ENCODE measurements around the gene LRRC32. TPM values are rescaled to one million over a fixed set of nuclear protein-coding genes. Genes with fewer than 3 reads are reported as not detected.

The LRRC32 gene
- total RNA-seq, 1 experiment from 2014 or later, result 0.46 TPM

DNA sequence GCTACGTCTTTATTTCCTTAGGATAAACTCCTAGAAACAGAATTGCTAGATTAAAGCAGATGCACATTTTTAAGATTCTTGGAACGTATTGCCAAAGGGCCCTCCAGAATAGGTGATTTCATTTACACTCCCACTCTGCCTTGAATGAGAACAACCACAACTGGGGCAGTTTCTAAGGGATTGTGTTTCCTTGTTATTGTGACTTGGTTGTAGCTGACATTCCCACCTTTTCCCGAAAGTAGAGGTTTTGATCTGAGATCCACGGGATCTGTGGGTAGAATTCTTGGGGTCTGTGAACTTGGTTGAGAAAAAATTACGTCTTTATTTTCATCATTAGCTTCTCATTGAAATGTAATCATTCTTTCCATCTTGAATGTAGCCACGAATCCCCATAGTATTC lies 21.5 kb downstream of the LRRC32 start:
- TF ChIP-seq, protein P1, sequence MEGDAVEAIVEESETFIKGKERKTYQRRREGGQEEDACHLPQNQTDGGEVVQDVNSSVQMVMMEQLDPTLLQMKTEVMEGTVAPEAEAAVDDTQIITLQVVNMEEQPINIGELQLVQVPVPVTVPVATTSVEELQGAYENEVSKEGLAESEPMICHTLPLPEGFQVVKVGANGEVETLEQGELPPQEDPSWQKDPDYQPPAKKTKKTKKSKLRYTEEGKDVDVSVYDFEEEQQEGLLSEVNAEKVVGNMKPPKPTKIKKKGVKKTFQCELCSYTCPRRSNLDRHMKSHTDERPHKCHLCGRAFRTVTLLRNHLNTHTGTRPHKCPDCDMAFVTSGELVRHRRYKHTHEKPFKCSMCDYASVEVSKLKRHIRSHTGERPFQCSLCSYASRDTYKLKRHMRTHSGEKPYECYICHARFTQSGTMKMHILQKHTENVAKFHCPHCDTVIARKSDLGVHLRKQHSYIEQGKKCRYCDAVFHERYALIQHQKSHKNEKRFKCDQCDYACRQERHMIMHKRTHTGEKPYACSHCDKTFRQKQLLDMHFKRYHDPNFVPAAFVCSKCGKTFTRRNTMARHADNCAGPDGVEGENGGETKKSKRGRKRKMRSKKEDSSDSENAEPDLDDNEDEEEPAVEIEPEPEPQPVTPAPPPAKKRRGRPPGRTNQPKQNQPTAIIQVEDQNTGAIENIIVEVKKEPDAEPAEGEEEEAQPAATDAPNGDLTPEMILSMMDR (conservative IDR thresholded peaks at IDR 0.05), result no peak
- no peaks in the 10 kb centered on the region for H3K4me1 ChIP-seq (ENCODE audit: insufficient read depth, low read length)
- no peak overlapping the region for H3K23ac ChIP-seq (ENCODE audit: insufficient read length, low read depth, low read length)
- H3K14ac ChIP-seq (ENCODE audit: insufficient read depth, low read length), result no peak overlapping the region
- no peak overlapping the region for H3K27ac ChIP-seq (ENCODE audit: insufficient read length, low read depth, low read length)
- H4K20me1 ChIP-seq (ENCODE audit: control insufficient read depth, insufficient read depth, insufficient read length), result no peaks in the 10 kb centered on the region
- no peak overlapping the region for H2BK12ac ChIP-seq (ENCODE audit: insufficient read length, low read depth, low read length)
- H3K9me3 Mint-ChIP-seq, result peaks cover 10 to 11% of the 10 kb centered on the region in 2 experiments; a peak in 4 of 5 replicates
- no peak overlapping the region for H3K4me2 ChIP-seq (ENCODE audit: insufficient read depth, insufficient read length, low read length)
- no peak overlapping the region for H4K8ac ChIP-seq (replicated peaks; ENCODE audit: insufficient read length, low read depth, low read length)
- no peak overlapping the region for H3K56ac ChIP-seq (ENCODE audit: insufficient read length, low read depth, low read length)
- H2BK120ac ChIP-seq (ENCODE audit: low read depth, low read length, poor library complexity, severe bottlenecking), result no peak overlapping the region
- no peaks in the 10 kb centered on the region for H3K79me1 ChIP-seq (ENCODE audit: insufficient read depth, low read depth, low read length, poor library complexity, severe bottlenecking)
- no peaks in the 10 kb centered on the region for H3K9me3 ChIP-seq (ENCODE audit: control insufficient read depth, low read depth, low read length)
- no peak overlapping the region for H4K5ac ChIP-seq (ENCODE audit: insufficient read length, low read depth, low read length)
- WGBS (ENCODE audit: extremely low coverage, insufficient read length, low lambda C conversion rate), result no CpG with 5 or more reads among the region's 6 CpGs
- no peaks in the 10 kb centered on the region; a peak in 2 of 7 replicates for H3K36me3 Mint-ChIP-seq (ENCODE audit: insufficient read depth in 1 of 3, low read depth in 3 of 3)
- no peak overlapping the region for H3K18ac ChIP-seq (ENCODE audit: insufficient read length, low read depth, low read length)
- H3K27me3 Mint-ChIP-seq (ENCODE audit: low read depth), result peaks cover 4% of the 10 kb centered on the region; the same call in 1 of the 2 replicates
- no peak overlapping the region for H2BK5ac ChIP-seq (ENCODE audit: insufficient read length, low read length)
- DNase-seq, result no peak
- H3T11ph ChIP-seq (ENCODE audit: low read length), result no peak overlapping the region
- peaks cover 0 to 3% of the 10 kb centered on the region in 2 experiments; a peak in 1 of 4 replicates for H3K4me1 Mint-ChIP-seq
- no peak overlapping the region for H3K9ac ChIP-seq (ENCODE audit: extremely low read depth, insufficient read length, low read length)
- no peaks in the 10 kb centered on the region for H3K23me2 ChIP-seq (ENCODE audit: insufficient read length, low read depth, low read length, poor library complexity, severe bottlenecking)
- H2AK5ac ChIP-seq (ENCODE audit: insufficient read length, low read length), result no peak overlapping the region
- H3K4me3 Mint-ChIP-seq, result no peak overlapping the region
- H3K79me2 ChIP-seq (ENCODE audit: insufficient read depth, low read length), result no peaks in the 10 kb centered on the region
- no peak overlapping the region for H2BK20ac ChIP-seq (ENCODE audit: low read depth, low read length, poor library complexity, severe bottlenecking)
- no peak overlapping the region for H4K91ac ChIP-seq (ENCODE audit: insufficient read length, low read depth, low read length)
- no peak overlapping the region for H2AFZ ChIP-seq (ENCODE audit: low read length)
- no peak overlapping the region for H3K27ac Mint-ChIP-seq
- no peaks in the 10 kb centered on the region for H3K27me3 ChIP-seq (ENCODE audit: insufficient read depth, low read length)
- no peak overlapping the region for H2BK15ac ChIP-seq (ENCODE audit: low read depth, low read length)
- no peak overlapping the region for H3K4ac ChIP-seq (ENCODE audit: low read depth, low read length)

Data from H9 (cell line).